Measurements from ENCODE around the gene RYR1. TPM values are rescaled to one million over a fixed set of nuclear protein-coding genes. Genes with fewer than 3 reads are reported as not detected.

The RYR1 gene
- total and polyA plus RNA-seq, 4 donors, result 2.8 to 7.6 (median 4.0) TPM

- DNase-seq, result no peak
- Histone ChIP-seq H3K4me1 (ENCODE audit: control insufficient read depth in 5 of 5, insufficient read depth in 5 of 5, low read length in 5 of 5) (no peaks in the 10 kb centered on the region), H3K27ac (ENCODE audit: low read depth in 1 of 2, low read length in 1 of 2) (no peak overlapping the region), H3K9ac (ENCODE audit: insufficient read depth in 1 of 2, low read length in 2 of 2) (no peak overlapping the region), H3K9me3 (ENCODE audit: control insufficient read depth in 4 of 4, insufficient read depth in 3 of 4, low read length in 3 of 4) (no peaks in the 10 kb centered on the region), H3K36me3 (ENCODE audit: control insufficient read depth in 4 of 4, insufficient read depth in 4 of 4, low read length in 4 of 4) (no peaks in the 10 kb centered on the region), H3K4me3 (no peak overlapping the region), H3K27me3 (ENCODE audit: control insufficient read depth in 3 of 3, insufficient read depth in 3 of 3, low read length in 2 of 3) (no peaks in the 10 kb centered on the region)
- WGBS, 2 donors, result 79 to 87% methylated on average over 5 of the region's 5 CpGs
- ATAC-seq (ENCODE audit: insufficient read depth, low FRiP score), result no peak
- no peak for TF ChIP-seq CTCF (IDR thresholded peaks at IDR 0.05; ENCODE audit: control extremely low read depth, extremely low read depth)
These were observed 16.0 kb downstream of the RYR1 start for GRCh38 chr19:38449518-38449917.

- DNase-seq (no peak), ATAC-seq (ENCODE audit: insufficient read depth, low FRiP score) (no peak)
- H3K4me1 ChIP-seq (ENCODE audit: control insufficient read depth in 5 of 5, insufficient read depth in 5 of 5, low read length in 5 of 5), result no peaks in the 10 kb centered on the region
- H3K27me3 ChIP-seq (ENCODE audit: control insufficient read depth in 3 of 3, insufficient read depth in 3 of 3, low read length in 2 of 3), result no peaks in the 10 kb centered on the region
- no peak overlapping the region for H3K27ac ChIP-seq (ENCODE audit: low read depth in 1 of 2, low read length in 1 of 2)
- H3K36me3 ChIP-seq (ENCODE audit: control insufficient read depth in 4 of 4, insufficient read depth in 4 of 4, low read length in 4 of 4), result no peaks in the 10 kb centered on the region
- no peaks in the 10 kb centered on the region for H3K9me3 ChIP-seq (ENCODE audit: control insufficient read depth in 4 of 4, insufficient read depth in 3 of 4, low read length in 3 of 4)
- H3K9ac ChIP-seq (ENCODE audit: insufficient read depth in 1 of 2, low read length in 2 of 2), result no peak overlapping the region
- 82 to 90% methylated on average over 8 of the region's 8 CpGs for WGBS, 2 donors
- no peak for TF ChIP-seq CTCF (IDR thresholded peaks at IDR 0.05; ENCODE audit: control extremely low read depth, extremely low read depth)
- H3K4me3 ChIP-seq, result no peak overlapping the region
These were observed 17.5 kb downstream of the RYR1 start for GRCh38 chr19:38451036-38451435.

- Histone ChIP-seq H3K4me1 (ENCODE audit: control insufficient read depth in 5 of 5, insufficient read depth in 5 of 5, low read length in 5 of 5) (no peaks in the 10 kb centered on the region), H3K27ac (ENCODE audit: low read depth in 1 of 2, low read length in 1 of 2) (no peak overlapping the region), H3K36me3 (ENCODE audit: control insufficient read depth in 4 of 4, insufficient read depth in 4 of 4, low read length in 4 of 4) (no peaks in the 10 kb centered on the region), H3K27me3 (ENCODE audit: control insufficient read depth in 3 of 3, insufficient read depth in 3 of 3, low read length in 2 of 3) (no peaks in the 10 kb centered on the region), H3K9ac (ENCODE audit: insufficient read depth in 1 of 2, low read length in 2 of 2) (no peak overlapping the region), H3K9me3 (ENCODE audit: control insufficient read depth in 4 of 4, insufficient read depth in 3 of 4, low read length in 3 of 4) (no peaks in the 10 kb centered on the region), H3K4me3 (no peak overlapping the region)
- 86 to 92% methylated on average over 9 of the region's 9 CpGs for WGBS, 2 donors
- DNase-seq (no peak), ATAC-seq (ENCODE audit: insufficient read depth, low FRiP score) (no peak)
- TF ChIP-seq CTCF (IDR thresholded peaks at IDR 0.05; ENCODE audit: control extremely low read depth, extremely low read depth), result no peak
These were observed 18.1 kb downstream of the RYR1 start for GRCh38 chr19:38451629-38452028.
